ENCODE results near the gene GGT1. TPM values are rescaled to one million over a fixed set of nuclear protein-coding genes. Genes with fewer than 3 reads are reported as not detected.

The GGT1 gene
- total RNA-seq, 2 experiments from 2014 or later = 32.4 to 34.9 TPM

DNA sequence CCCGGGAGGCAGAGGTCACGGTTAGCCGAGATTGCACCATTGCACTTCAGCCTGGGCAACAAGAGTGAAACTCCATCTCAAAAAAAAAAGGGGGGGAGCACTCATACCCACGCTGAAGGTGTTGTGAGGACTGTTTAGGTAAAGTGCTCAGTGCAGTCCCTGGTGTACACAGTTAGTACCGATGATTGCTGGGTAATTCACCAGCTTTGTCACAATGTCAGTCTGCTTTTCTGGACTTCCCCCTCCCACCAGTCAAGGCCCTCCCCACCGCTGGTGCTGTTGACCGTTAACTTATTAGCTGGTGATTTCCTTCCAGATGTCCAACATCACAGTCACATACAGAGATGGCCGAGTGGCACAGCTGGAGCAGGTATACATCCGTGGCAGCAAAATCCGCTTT is 35.3 kb upstream of the GGT1 start:
- ChIA-PET POLR2A (no interaction called here), CTCF (no interaction called here)
- intact Hi-C loops (cut with DNase I, micrococcal nuclease) = no loop called here
- DNase-seq (no peak), ATAC-seq (no peak)
- peaks cover 43% of the 10 kb centered on the region for H3K36me3 Mint-ChIP-seq (ENCODE audit: low read depth)
- H3K4me1 Mint-ChIP-seq = peaks cover 24% of the 10 kb centered on the region
- H3K4me3 Mint-ChIP-seq = no peak overlapping the region
- no peak overlapping the region for H3K27ac Mint-ChIP-seq
- H3K27me3 Mint-ChIP-seq = no peaks in the 10 kb centered on the region
- H3K9me3 Mint-ChIP-seq (ENCODE audit: low read depth) = no peaks in the 10 kb centered on the region

DNA sequence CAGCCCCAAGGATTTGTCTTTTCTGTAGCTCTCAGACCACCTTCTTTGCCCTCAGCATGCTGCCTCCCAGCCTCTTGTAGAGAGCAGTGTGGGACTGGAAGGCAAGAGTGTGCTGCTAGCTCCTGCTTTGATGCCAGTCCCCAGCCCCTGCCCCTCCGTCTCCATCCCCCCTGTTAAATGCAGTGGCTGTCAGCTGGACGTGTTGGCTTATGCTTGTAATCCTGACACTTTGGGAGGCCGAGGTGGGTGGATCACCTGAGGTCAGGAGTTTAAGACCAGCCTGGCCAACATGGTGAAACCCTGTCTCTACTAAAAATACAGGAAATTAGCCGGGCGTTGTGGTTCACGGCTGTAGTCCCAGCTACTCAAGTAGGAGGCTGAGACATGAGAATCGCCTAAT is 31.7 kb upstream of the GGT1 start:
- Mint-ChIP-seq H3K4me1 (peaks cover 3% of the 10 kb centered on the region), H3K9me3 (ENCODE audit: low read depth) (no peaks in the 10 kb centered on the region), H3K36me3 (ENCODE audit: low read depth) (peaks cover 51% of the 10 kb centered on the region), H3K27ac (no peak overlapping the region), H3K4me3 (no peak overlapping the region), H3K27me3 (no peaks in the 10 kb centered on the region)
- ChIA-PET POLR2A (no interaction called here), CTCF (interaction anchor here (0.9 kb wide), 1 partner anchor 148 kb away, joined by 3 read pairs; no protein-coding TSS in a partner anchor)
- intact Hi-C loops (cut with DNase I, micrococcal nuclease) = no loop called here
- ATAC-seq = no peak
- no peak for DNase-seq

DNA sequence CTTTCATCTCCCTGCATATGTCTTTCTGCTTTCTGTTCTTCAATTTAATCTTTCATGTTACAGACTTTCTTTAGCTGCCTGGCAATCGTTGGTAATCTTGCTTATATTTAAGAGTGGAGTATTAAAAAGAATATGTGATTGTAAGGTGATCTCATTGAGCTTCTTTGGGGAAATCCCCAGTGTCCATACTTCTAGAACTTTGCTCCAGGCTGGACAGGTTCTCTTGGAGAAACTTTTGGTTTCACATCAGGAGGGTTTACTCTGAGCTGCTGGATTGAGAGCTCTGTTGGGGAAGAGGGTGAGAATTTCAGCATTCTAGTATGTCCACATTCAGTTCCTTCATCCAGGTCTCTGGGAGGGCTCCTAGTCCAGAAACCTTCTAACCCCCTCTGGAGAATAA is 26.2 kb upstream of the GGT1 start:
- Mint-ChIP-seq H3K9me3 (ENCODE audit: low read depth) (no peaks in the 10 kb centered on the region), H3K36me3 (ENCODE audit: low read depth) (peaks cover 30% of the 10 kb centered on the region), H3K27ac (peak overlapping the region; percentile 40), H3K4me3 (no peak overlapping the region), H3K27me3 (no peaks in the 10 kb centered on the region), H3K4me1 (no peaks in the 10 kb centered on the region)
- ATAC-seq (no peak), DNase-seq (no peak)
- CTCF ChIA-PET = no interaction called here
- POLR2A ChIA-PET = no interaction called here
- intact Hi-C loops (cut with DNase I, micrococcal nuclease) = no loop called here

DNA sequence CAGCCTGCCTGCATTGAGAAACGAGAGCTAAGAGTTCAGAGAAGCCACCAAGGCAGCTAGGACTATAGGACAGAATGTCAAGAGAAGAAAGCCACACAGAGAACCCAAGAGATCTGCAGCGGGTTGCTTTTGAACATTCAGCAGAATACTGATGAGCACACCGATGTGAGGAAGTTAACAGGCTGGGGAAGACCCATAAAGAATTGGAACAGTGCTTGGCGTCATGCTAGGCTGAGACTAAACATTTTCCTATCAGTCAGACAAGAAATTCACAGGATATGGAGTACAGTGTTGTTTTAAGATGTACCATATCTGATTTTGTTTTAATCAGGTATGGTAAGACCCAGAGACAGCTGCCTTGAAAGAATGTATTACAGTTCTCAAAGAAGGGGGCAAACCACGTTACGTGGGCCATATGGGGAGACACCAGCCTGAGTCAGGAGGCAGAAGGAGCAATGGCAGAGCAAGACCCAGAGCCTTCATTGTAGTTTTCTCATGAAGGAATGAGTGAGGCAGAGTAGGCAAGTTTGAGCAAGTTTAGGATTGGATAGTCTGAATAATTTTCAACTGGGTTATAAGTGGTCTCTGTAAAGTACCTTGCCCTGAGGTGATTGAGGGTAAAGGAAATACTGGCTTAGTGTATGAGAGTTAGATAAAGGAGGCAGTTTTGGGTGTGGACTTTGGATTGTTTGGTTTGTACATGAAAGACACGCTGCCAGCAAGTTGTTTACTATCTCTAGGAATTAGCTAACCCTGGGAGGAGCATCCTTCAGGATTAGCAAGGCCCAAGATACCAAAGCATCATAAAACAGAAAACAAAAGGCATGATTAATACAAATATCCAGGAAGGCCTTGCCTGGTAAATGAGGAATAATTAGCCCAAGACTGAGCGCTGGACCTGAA is 24.4 kb upstream of the GGT1 start:
- DNase-seq (no peak), ATAC-seq (no peak)
- peaks cover 19% of the 10 kb centered on the region for H3K36me3 Mint-ChIP-seq (ENCODE audit: low read depth)
- H3K4me1 Mint-ChIP-seq = no peaks in the 10 kb centered on the region
- ChIA-PET POLR2A (no interaction called here), CTCF (no interaction called here)
- H3K4me3 Mint-ChIP-seq = no peak overlapping the region
- H3K9me3 Mint-ChIP-seq (ENCODE audit: low read depth) = no peaks in the 10 kb centered on the region
- no peaks in the 10 kb centered on the region for H3K27me3 Mint-ChIP-seq
- intact Hi-C loops (cut with DNase I, micrococcal nuclease) = no loop called here
- no peak overlapping the region for H3K27ac Mint-ChIP-seq

DNA sequence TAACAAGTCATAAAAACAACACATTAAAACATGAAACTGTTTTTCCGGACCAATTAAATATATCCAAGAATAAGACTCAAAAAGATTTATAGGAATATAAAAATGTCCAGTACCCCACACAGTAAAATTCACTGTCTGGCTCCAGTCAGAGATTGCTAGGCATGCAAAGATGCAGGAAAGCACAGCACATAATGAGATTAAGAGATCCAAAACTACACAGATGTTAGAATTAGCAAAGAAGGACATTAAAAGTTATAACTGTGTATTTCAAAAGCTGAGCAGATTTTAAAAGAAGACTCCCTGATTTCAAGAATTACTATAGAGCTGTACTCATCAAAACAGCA is 23.8 kb upstream of the GGT1 start:
- ChIA-PET CTCF (no interaction called here), POLR2A (no interaction called here)
- DNase-seq (no peak), ATAC-seq (no peak)
- Mint-ChIP-seq H3K4me1 (no peaks in the 10 kb centered on the region), H3K27me3 (no peaks in the 10 kb centered on the region), H3K9me3 (ENCODE audit: low read depth) (no peaks in the 10 kb centered on the region), H3K36me3 (ENCODE audit: low read depth) (peaks cover 16% of the 10 kb centered on the region), H3K4me3 (no peak overlapping the region), H3K27ac (no peak overlapping the region)
- intact Hi-C loops (cut with DNase I, micrococcal nuclease) = no loop called here

DNA sequence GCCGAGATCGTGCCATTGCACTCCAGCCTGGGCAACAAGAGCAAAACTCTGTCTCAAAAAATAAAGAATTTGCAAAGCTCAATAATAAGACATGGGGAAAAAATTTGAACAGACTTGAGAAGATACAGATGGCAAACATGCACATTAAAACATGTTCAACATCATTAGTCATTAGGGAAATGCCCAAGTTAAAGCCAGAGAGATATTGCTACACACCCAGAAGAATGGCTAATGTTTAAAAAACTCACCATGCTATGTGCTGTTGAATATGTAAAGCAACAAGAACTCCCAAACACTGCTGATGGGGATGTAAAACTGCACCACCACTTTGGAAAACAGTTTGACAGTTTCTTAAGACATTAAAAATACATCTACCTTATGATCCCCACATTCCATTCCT is 22.7 kb upstream of the GGT1 start:
- ChIA-PET CTCF (no interaction called here), POLR2A (no interaction called here)
- H3K4me3 Mint-ChIP-seq = no peak overlapping the region
- intact Hi-C loops (cut with DNase I, micrococcal nuclease) = no loop called here
- no peak for ATAC-seq
- H3K27ac Mint-ChIP-seq = no peak overlapping the region
- peaks cover 6% of the 10 kb centered on the region for H3K36me3 Mint-ChIP-seq (ENCODE audit: low read depth)
- H3K9me3 Mint-ChIP-seq (ENCODE audit: low read depth) = no peaks in the 10 kb centered on the region
- no peaks in the 10 kb centered on the region for H3K4me1 Mint-ChIP-seq
- no peaks in the 10 kb centered on the region for H3K27me3 Mint-ChIP-seq
- no peak for DNase-seq

DNA sequence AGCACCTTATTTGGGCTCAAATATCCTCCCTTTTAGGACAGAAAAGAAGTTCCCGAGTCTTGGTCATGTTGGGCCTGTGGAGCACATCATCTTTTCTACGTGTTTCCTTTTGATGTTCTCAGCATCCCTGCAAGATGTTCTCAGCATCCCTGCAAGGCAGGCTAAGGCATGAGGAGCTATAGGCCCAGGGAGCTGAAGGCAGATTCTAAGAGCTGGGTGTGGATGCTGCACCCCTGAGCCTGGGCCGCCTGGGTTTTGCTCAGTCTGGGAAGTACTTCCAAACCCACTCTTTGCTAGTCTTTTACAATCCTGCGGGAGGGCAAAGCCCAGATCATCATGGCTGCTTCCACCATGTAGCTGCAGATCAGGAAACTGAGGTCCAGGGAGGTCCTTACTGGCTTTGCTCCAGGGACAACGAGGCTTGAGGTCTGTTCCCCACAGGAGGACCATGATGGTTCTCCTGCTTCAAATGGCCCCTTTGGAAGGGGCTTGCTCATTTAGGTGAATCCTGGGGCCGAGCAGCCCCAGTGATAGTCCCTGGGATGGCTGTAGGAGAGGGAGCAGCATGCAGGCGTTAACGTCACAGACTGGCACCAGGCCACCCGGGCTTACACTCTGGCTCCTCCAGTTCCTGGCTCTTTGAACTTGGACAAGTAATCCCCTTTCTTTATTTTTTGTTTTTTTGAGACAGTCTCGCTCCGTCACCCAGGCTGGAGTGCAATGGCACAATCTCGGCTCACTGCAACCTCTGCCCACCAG is 20.8 kb upstream of the GGT1 start:
- no peak overlapping the region for H3K27ac Mint-ChIP-seq
- ATAC-seq (no peak), DNase-seq (no peak)
- no peaks in the 10 kb centered on the region for H3K36me3 Mint-ChIP-seq (ENCODE audit: low read depth)
- intact Hi-C loops (cut with DNase I, micrococcal nuclease) = no loop called here
- POLR2A ChIA-PET = interaction anchor here (0.7 kb wide), 1 partner anchor 494 kb away, joined by 3 read pairs; no protein-coding TSS in a partner anchor
- H3K9me3 Mint-ChIP-seq (ENCODE audit: low read depth) = no peaks in the 10 kb centered on the region
- CTCF ChIA-PET = no interaction called here
- H3K4me1 Mint-ChIP-seq = no peaks in the 10 kb centered on the region
- no peaks in the 10 kb centered on the region for H3K27me3 Mint-ChIP-seq
- H3K4me3 Mint-ChIP-seq = no peak overlapping the region

DNA sequence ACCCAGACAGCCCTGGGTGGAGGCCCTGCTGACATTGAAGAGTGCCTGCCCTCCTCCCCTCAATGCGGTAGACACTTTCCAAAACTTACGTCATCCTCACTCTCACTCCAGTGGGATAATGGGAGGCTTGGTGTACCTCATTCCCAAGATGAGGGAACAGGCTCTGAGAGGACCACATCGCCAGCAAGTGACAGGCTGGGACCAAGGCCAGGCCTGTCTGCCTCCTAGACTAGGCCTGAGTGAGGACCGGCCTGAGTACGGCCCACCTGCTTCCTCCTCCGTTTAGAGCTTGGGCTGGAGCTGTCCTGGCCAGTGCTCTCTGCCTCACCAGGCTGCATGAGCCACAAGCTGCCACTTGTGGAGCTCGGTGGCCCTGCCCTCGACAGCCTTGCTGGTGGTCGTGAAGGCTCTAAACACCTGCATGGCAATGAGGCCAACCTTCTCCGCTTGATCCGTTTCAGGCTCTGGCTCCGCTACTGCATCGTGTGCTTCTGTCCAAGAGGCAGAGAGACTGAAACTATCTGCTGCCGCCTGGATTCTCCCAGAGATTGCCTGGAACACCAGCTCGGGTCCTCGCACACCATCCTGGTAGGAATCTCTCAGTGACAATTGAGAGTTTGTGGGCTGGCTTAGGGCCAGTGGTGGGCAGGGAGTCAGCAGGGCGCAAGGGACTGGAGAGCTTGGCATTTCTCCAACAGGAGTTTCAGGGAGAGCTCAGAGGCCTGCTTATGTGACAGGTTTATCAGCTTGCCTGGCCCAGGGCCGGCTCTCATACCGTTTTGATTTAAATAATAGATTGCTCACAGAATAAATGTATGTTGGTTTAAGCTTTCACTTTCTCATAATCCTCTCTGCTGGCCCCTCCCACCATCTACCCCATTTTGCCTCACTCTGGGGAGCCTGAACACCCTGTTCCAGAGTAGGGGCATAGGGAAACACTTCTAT is 19.5 kb upstream of the GGT1 start:
- Mint-ChIP-seq H3K36me3 (ENCODE audit: low read depth) (no peaks in the 10 kb centered on the region), H3K27ac (no peak overlapping the region), H3K27me3 (no peaks in the 10 kb centered on the region), H3K4me1 (no peaks in the 10 kb centered on the region), H3K4me3 (no peak overlapping the region), H3K9me3 (ENCODE audit: low read depth) (no peaks in the 10 kb centered on the region)
- no peak for DNase-seq
- ChIA-PET CTCF (no interaction called here), POLR2A (interaction anchor here (0.6 to 0.8 kb wide), 2 partner anchors 149 to 179 kb away, joined by 3 read pairs; no protein-coding TSS in a partner anchor)
- intact Hi-C loops (cut with DNase I, micrococcal nuclease) = no loop called here
- no peak for ATAC-seq

DNA sequence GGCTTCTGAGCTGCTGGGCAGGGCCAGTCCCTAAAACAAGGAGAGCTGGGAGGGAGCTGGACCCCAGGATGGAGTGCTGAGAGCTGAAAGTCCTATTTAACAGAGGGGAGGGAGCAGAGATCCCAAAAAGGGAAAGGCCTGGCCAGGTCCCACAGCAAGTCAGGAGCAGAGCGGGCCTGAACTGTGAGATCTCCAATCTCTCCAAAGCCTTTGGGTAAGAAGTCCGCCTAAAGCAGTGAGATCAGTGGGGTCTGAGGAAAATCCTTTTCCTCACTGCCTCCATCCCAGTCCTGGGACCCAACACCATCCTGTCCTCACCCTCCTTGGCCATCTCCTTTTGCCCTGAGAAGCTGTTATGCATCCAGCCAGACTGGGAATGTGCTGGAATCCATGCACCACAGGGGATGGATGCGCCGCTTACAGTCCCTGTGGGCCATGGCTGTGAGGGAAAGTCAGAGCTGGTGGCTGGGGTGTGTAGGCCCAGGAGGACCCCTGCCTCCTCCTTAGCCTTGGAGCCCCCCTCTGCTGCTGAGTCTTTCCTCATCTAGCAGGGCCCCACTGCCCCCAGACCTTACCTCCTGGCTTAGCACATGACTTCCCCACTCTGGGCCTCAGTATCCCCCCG is 18.7 kb upstream of the GGT1 start:
- DNase-seq = no peak
- intact Hi-C loops (cut with DNase I, micrococcal nuclease) = no loop called here
- CTCF ChIA-PET = no interaction called here

DNA sequence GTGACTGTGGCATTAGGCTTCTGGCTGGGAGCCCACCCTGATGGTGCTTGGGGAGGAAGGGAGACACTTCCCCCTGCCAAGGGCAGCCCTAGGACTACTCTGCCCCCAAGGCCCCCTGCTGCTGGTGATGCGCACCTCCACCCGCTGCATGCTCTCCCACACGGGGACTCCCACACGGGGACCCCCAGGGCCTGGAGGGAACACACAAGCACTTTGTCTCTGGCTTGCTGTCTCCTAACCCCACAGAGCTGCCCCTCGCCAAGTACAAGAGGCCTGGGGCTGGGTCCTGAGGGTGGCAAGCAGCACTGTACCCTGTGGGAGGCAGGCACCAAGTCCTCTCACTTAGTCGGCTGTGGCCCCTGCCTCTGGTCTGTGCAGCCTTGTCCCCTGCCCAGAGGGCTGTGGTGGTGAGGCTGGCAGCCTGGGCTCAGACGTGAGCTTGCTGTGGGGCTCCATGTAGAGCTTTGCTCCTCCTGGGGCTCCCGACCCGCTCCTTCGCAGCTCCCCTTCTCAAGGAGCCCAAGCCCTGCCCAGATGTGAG is 18.1 kb upstream of the GGT1 start:
- H3K36me3 Mint-ChIP-seq (ENCODE audit: low read depth) = no peaks in the 10 kb centered on the region
- H3K27me3 Mint-ChIP-seq = no peaks in the 10 kb centered on the region
- ChIA-PET CTCF (no interaction called here), POLR2A (no interaction called here)
- intact Hi-C loops (cut with DNase I, micrococcal nuclease) = no loop called here
- H3K4me3 Mint-ChIP-seq = no peak overlapping the region
- H3K27ac Mint-ChIP-seq = no peak overlapping the region
- no peak for ATAC-seq
- H3K9me3 Mint-ChIP-seq (ENCODE audit: low read depth) = no peaks in the 10 kb centered on the region
- DNase-seq = no peak
- H3K4me1 Mint-ChIP-seq = no peaks in the 10 kb centered on the region

More for the DNA sequence above, 18.7 kb upstream of the GGT1 start:
- H3K4me3 Mint-ChIP-seq = no peak overlapping the region
- no peak for ATAC-seq
- H3K27ac Mint-ChIP-seq = no peak overlapping the region
- no peaks in the 10 kb centered on the region for H3K36me3 Mint-ChIP-seq (ENCODE audit: low read depth)
- POLR2A ChIA-PET = interaction anchor here (0.8 kb wide), 1 partner anchor 178 kb away, joined by 3 read pairs; no protein-coding TSS in a partner anchor
- no peaks in the 10 kb centered on the region for H3K27me3 Mint-ChIP-seq
- H3K4me1 Mint-ChIP-seq = no peaks in the 10 kb centered on the region
- no peaks in the 10 kb centered on the region for H3K9me3 Mint-ChIP-seq (ENCODE audit: low read depth)

DNA sequence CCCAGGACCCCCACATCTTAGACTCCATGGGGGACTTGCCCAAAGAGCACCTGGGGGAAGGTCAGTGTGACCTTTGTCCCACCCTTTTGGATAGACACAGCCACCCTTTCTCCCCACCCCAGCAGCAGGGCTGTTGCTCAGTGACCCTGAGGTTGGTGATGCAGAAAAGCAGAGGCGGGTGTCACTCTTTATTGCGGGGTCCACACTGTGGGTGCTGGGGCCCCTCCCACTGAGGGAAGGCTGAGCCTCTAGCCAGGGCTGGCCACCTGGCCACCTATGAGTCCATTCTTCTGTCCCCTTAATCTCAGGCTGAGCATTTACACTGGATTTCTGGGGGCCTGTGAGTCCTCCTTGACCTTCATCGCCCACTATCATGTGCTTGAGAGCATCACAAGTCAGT is 17.5 kb upstream of the GGT1 start:
- intact Hi-C loops (cut with DNase I, micrococcal nuclease) = no loop called here
- ATAC-seq (no peak), DNase-seq (no peak)
- Mint-ChIP-seq H3K4me3 (no peak overlapping the region), H3K9me3 (ENCODE audit: low read depth) (no peaks in the 10 kb centered on the region), H3K4me1 (no peaks in the 10 kb centered on the region), H3K36me3 (ENCODE audit: low read depth) (no peaks in the 10 kb centered on the region), H3K27ac (no peak overlapping the region), H3K27me3 (peaks cover under 1% of the 10 kb centered on the region)
- CTCF ChIA-PET = no interaction called here
- POLR2A ChIA-PET = no interaction called here
